T-helper 1 cell treated with Interleukin-12 subunit alpha and Interleukin-12 subunit beta and Interleukin-4 antibody, amounts not matched to agents 30 μg/mL and 1 μg/mL, for 36 hours (primary cell): ENCODE data around the gene SLC8A3.

Experiments used
- H3K27ac Mint-ChIP-seq: one replicate; pipeline ENCODE4 v1.8.0; 2021; ENCODE audit warnings: mild to moderate bottlenecking, mixed read lengths
- H3K27me3 Mint-ChIP-seq: one replicate; pipeline ENCODE4 v1.8.0; 2021; ENCODE audit warnings: low read depth, mixed read lengths
- H3K36me3 Mint-ChIP-seq: one replicate; pipeline ENCODE4 v1.8.0; 2021; ENCODE audit warnings: low read depth, mixed read lengths
- H3K4me1 Mint-ChIP-seq: one replicate; pipeline ENCODE4 v1.8.0; 2021; ENCODE audit warnings: low read depth, mixed read lengths
- H3K4me3 Mint-ChIP-seq: one replicate; pipeline ENCODE4 v1.8.0; 2021; ENCODE audit warnings: mild to moderate bottlenecking, moderate library complexity, mixed read lengths
- H3K9me3 Mint-ChIP-seq: one replicate; pipeline ENCODE4 v1.8.0; 2021; ENCODE audit warnings: mixed read lengths

SLC8A3 gene

DNA sequence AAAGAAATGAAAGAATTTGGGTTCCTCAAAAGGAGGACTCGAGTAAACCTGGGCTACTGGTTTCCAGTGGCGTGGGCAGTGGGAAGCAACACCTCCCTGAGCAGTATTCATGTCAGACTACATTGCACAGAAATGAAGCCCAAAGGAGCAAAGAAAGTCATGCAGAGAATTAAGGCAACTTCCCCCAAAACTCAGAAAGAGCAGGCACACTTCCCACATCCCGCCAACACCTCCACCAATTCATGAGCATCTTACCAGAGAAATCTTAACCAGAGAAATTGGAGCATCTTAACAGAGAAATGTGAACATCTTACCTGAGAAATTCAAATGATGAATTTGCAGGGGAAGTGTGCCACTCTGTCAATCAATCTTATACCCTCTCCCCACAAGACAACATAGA, 36.7 kb downstream of the SLC8A3 start:
- H3K4me1 Mint-ChIP-seq: no peaks in the 10 kb centered on the region
- H3K4me3 Mint-ChIP-seq: no peak overlapping the region
- no peaks in the 10 kb centered on the region for H3K27me3 Mint-ChIP-seq
- H3K36me3 Mint-ChIP-seq: no peaks in the 10 kb centered on the region
- H3K9me3 Mint-ChIP-seq: no peaks in the 10 kb centered on the region
- no peak overlapping the region for H3K27ac Mint-ChIP-seq

DNA sequence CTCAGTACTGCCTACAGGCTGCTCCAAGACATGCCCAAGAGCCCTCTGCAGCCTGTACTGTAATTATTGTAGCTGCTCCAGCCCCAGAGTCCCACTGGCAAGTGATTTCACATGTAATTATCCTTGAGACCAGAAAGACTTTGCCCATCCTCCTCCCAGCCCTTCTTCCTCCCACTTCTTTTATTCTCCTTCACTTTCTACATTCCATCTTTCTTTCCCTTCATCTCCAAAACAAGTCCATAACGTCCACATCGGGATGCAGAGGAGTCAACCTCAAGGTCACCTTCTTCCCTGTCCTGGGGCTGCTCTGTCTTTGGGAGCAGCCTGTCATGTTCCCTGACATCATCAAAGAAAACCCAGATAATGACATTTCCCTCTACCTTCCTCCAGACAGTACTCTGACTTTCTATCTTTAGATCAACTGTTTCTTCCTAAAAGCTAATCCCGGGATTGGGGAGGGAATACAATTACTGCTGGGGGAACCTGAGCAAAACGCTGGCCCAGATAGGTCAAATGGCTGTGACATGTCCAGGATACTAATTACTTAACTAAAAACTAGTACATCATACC, 39.1 kb downstream of the SLC8A3 start:
- Mint-ChIP-seq H3K27me3 (peaks cover 4% of the 10 kb centered on the region), H3K4me3 (no peak overlapping the region), H3K4me1 (no peaks in the 10 kb centered on the region), H3K36me3 (no peaks in the 10 kb centered on the region), H3K27ac (no peak overlapping the region), H3K9me3 (no peaks in the 10 kb centered on the region)

DNA sequence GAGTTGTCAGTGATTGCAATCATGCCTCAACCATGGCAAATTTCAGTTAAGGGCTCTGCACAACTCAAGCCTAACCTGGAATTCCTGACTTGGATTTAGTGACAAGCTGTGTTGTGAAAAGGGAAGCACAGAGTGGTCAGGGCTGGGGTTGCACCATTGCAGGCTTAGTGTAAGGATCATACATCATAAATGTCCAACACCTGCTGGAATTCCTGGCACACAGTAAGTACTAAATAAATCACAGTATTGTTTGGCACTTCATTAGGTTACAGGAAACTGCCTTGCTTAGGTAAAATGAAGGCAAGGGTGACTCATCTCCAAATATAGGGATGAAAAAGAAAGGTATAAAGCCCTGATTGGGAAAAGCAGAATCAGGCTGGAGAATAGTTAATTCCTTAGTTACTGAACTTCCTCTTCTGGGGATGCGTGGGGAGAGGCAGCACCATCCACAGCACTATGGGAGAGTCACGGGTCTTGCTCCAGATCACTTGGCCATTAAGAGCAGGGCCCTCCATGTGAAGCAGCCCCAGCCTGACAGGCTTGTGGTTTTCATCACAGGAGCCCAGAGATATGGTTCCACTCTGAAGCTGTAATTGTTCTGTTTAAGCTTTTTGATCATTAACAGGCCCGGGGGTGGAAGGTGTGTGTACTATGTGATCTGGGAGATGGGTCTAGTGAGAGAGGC, 39.7 kb downstream of the SLC8A3 start:
- no peaks in the 10 kb centered on the region for H3K36me3 Mint-ChIP-seq
- H3K4me1 Mint-ChIP-seq: no peaks in the 10 kb centered on the region
- peaks cover 4% of the 10 kb centered on the region for H3K27me3 Mint-ChIP-seq
- no peaks in the 10 kb centered on the region for H3K9me3 Mint-ChIP-seq
- H3K4me3 Mint-ChIP-seq: no peak overlapping the region
- no peak overlapping the region for H3K27ac Mint-ChIP-seq

DNA sequence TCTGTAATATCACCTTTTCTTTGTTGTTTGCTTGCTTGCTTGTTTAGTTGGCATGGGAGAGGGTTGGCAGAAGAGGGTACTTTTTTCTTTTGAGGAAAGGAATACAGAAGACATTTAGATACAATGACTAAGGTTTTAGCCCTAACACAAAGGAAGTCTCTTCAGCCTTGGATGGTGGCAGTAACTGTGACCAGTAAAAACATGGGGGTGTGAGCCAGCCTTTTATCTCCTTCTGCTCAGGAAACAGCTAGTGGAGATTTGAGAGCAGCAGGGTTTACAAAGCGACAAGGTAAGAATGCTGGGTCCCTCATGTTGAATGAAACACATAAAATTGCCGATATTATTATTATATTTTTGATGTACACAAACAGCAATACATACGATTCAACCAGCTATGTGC, 40.4 kb downstream of the SLC8A3 start:
- Mint-ChIP-seq H3K4me1 (no peaks in the 10 kb centered on the region), H3K36me3 (no peaks in the 10 kb centered on the region), H3K4me3 (no peak overlapping the region), H3K27ac (no peak overlapping the region), H3K27me3 (peaks cover 4% of the 10 kb centered on the region), H3K9me3 (no peaks in the 10 kb centered on the region)

DNA sequence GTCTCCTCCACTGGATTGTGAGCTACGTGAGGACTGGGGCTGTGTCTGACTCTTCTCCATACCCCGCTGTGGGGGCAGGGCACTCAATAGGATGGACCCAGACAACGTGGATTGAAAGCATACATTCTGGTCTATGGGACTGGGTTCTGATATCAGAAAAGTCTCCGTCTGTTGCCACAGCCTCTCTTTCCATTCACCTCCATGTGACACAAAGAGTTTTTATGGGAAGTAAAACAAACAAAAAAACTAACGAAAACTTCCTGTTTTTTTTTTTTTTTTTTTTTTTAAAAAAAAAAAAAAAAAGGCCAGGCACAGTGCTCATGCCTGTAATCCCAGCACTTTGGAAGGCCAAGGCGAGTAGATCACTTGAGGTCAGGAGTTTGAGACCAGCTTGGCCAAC, 44.7 kb downstream of the SLC8A3 start:
- Mint-ChIP-seq H3K4me3 (no peak overlapping the region), H3K9me3 (no peaks in the 10 kb centered on the region), H3K4me1 (no peaks in the 10 kb centered on the region), H3K27ac (no peak overlapping the region), H3K36me3 (no peaks in the 10 kb centered on the region), H3K27me3 (peaks cover 4% of the 10 kb centered on the region)

DNA sequence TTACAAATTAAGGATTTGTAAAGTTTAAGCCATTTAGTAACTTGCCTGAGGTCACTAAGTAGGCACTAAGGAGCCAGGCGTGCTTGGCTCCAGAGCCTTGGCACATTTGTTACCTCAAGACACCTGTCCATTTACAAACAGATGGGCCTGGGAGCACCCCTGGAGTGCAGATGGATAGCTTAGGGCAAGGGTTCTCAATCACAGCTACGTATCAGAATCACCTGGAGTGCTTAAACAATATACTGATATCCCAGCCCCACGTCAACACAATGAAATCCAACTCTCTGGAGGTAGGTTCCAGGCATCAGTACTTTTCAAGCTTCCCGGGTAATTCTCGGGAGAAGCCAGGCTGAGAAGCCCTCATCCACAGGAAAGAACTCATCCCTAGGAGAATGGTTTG, 45.4 kb downstream of the SLC8A3 start:
- no peak overlapping the region for H3K4me3 Mint-ChIP-seq
- H3K9me3 Mint-ChIP-seq: no peaks in the 10 kb centered on the region
- peaks cover 4% of the 10 kb centered on the region for H3K27me3 Mint-ChIP-seq
- no peaks in the 10 kb centered on the region for H3K4me1 Mint-ChIP-seq
- H3K27ac Mint-ChIP-seq: no peak overlapping the region
- no peaks in the 10 kb centered on the region for H3K36me3 Mint-ChIP-seq

DNA sequence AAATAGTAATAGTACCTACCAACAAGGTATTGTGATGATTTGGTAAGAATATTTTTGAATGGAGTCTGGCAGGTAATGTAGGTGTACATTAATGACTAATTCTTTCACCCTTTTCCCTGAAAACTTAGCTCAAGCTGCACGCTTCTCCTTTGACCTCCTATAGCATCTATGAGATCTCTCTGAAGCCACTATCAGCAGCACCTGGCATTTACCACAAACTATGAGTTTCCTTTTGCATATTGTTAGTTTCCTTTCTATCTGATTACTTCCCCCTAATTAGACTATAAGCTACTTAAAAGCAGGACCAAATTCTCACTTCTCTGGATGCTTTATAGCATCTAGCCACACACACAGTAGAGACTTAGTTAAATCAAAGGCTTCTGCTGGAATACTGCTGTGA, 48.1 kb downstream of the SLC8A3 start:
- Mint-ChIP-seq H3K36me3 (no peaks in the 10 kb centered on the region), H3K4me3 (no peak overlapping the region), H3K4me1 (no peaks in the 10 kb centered on the region), H3K27me3 (peaks cover 2% of the 10 kb centered on the region), H3K9me3 (no peaks in the 10 kb centered on the region), H3K27ac (no peak overlapping the region)

DNA sequence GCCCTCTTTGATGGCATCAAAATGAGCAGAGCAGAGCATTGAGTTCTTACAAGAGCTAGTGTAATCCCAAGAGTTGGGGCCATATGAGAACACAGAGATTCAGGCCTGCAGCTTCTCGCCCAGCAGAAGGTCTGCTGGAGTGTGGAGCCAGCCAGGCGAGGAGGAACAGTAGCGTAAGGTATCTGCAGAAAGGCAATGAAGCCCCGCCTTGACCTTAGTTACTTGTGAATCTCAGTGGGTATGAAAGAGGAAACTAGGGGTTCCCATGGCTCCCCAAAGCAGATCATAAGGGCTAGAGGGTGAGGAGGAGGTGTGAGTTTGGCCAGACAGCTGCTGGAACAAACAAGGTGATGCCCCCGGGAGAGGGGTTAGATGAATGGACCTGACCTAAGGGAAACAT, 49.4 kb downstream of the SLC8A3 start:
- no peak overlapping the region for H3K4me3 Mint-ChIP-seq
- no peaks in the 10 kb centered on the region for H3K36me3 Mint-ChIP-seq
- peaks cover 4% of the 10 kb centered on the region for H3K27me3 Mint-ChIP-seq
- no peaks in the 10 kb centered on the region for H3K4me1 Mint-ChIP-seq
- H3K27ac Mint-ChIP-seq: no peak overlapping the region
- no peaks in the 10 kb centered on the region for H3K9me3 Mint-ChIP-seq

DNA sequence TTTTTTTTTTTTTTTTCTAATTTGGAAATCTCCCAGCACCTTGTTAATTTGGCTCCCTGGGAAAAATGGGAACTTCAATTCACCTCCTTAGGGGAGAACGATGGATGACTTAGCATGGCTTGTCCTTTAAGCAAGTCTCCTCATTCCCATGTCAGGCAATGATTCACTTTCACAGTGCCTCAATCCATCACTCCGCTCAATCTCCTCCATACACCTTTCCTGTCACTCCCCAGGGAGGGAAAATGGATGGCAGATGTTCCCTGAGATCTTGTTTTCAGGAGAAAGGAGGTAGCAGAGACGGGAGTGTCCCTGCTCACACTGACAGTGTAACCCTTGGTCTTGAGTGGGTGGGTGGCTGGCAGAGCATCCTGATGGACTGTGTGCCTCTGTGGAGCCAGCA, 51.0 kb downstream of the SLC8A3 start:
- Mint-ChIP-seq H3K4me1 (no peaks in the 10 kb centered on the region), H3K4me3 (no peak overlapping the region), H3K9me3 (no peaks in the 10 kb centered on the region), H3K27ac (no peak overlapping the region), H3K36me3 (no peaks in the 10 kb centered on the region), H3K27me3 (peaks cover 4% of the 10 kb centered on the region)

DNA sequence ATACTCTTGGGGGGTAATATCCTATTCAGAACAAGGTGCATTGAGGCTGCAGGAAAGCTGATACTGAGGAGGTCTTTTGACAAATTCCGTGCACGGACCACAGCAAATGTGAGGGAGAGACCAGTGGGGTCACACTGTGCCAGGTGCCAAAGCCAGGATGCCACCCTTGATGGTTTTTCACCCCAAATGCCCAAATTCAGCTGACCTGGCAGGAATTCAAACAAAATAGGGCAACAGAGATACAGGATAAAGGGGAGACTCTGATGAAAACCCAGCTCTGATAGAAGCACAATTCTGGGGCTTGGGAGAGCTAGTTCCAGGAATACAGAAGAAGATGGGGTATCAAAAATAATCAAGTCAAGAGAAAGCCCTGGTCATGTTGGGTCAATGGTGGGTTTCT, 55.3 kb downstream of the SLC8A3 start:
- Mint-ChIP-seq H3K4me3 (no peak overlapping the region), H3K36me3 (no peaks in the 10 kb centered on the region), H3K4me1 (no peaks in the 10 kb centered on the region), H3K9me3 (no peaks in the 10 kb centered on the region), H3K27ac (no peak overlapping the region), H3K27me3 (peaks cover 11% of the 10 kb centered on the region)

DNA sequence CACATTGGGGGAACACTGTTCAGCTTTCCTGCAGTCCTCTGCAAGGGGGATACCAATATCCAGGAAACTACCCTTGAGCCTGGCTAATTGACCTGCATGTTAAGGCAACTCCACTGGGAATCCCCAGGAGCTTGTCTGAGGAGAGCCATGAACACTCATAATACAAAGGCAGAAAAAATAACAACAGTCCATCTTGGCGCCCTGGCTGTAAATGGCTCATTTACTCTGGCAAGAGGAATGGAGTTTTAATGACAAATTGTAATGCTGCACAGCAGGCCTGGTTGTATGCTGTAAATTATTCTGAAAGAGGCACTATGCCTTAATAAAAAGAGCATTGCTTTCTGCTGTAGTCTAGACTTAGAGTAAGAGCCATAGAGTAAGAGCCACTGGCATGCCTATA, 58.3 kb downstream of the SLC8A3 start:
- Mint-ChIP-seq H3K9me3 (no peaks in the 10 kb centered on the region), H3K27ac (no peak overlapping the region), H3K4me1 (no peaks in the 10 kb centered on the region), H3K36me3 (no peaks in the 10 kb centered on the region), H3K4me3 (no peak overlapping the region), H3K27me3 (peaks cover 9% of the 10 kb centered on the region)

DNA sequence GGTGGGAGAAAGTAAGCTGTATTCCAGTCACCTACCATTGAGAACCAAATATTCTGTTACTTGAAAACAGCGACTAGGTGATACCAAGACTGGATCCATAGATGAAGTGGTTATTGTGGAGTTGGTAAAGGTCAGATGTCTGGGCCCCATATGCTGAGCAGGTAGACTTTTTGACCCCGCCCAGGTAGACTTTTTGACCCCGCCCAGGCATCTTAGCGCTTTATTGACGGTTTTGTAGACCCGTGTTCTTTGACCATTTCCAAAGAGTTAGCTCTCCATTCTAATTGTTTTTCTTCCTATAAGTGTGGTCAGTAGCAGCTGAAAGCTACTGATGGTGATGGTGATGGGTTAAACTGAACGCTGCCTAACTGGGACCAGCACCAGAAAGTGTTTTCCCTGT, 61.6 kb downstream of the SLC8A3 start:
- Mint-ChIP-seq H3K4me3 (no peak overlapping the region), H3K36me3 (no peaks in the 10 kb centered on the region), H3K9me3 (no peaks in the 10 kb centered on the region), H3K27me3 (peaks cover 7% of the 10 kb centered on the region), H3K4me1 (no peaks in the 10 kb centered on the region), H3K27ac (no peak overlapping the region)

DNA sequence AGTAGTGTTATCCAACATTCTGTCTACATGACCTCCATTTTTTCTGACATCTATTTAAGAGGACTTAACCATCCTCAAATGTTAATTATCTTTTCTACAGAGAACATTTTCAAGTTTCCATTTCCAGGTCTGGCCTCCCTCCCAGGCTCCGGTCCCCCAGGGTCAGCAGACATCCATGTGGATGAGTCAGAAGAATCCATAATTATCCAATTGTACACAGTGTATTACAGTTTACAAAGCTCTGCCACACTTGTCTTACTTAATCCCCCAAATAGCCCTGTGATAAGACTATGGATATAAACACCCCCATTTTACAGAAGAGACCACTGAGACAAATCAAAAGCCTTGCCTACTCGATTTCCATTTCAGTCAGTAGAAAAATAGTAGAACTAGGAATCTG, 65.0 kb downstream of the SLC8A3 start:
- Mint-ChIP-seq H3K27ac (no peak overlapping the region), H3K36me3 (no peaks in the 10 kb centered on the region), H3K4me3 (no peak overlapping the region), H3K27me3 (no peaks in the 10 kb centered on the region), H3K4me1 (no peaks in the 10 kb centered on the region), H3K9me3 (no peaks in the 10 kb centered on the region)

DNA sequence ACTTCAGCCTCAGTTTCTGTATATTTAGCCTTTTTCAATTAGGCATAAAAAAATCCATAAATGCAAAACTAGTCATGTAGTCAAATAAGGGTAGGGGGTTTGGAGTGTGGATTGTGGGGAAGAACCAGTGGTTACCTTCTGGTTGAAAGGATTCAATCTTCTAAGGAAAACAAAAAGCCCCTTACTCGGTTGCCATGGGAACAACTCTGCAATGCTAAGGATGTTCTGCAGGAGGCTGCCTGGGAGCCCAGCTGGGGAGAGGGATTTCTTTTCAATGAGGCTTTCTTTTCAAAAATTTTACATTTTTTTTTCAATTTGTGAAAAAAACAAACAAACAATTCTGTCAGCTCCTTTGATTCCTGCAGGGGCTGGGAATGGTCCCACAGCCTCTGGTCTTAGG, 67.2 kb downstream of the SLC8A3 start:
- no peak overlapping the region for H3K4me3 Mint-ChIP-seq
- H3K4me1 Mint-ChIP-seq: no peaks in the 10 kb centered on the region
- no peak overlapping the region for H3K27ac Mint-ChIP-seq
- no peaks in the 10 kb centered on the region for H3K9me3 Mint-ChIP-seq
- H3K27me3 Mint-ChIP-seq: no peaks in the 10 kb centered on the region
- no peaks in the 10 kb centered on the region for H3K36me3 Mint-ChIP-seq

DNA sequence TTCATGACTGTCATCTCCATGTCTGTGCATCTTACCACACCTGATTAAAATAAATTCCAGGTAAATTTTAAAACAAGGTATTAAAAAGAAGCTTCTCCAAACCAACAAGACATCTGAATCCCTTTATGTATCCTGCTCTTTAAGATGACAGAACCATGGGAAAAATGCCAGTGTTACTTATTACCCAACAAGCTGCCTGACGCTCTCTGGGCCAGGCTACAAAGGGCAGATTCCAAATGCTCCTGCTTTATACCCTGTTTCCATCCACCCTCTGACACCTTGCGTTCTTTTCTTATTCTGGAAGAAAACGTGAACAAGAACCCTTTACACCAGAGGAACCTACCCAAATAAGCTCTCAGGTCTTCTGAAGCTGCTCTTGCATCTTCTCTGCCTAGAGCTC, 70.7 kb downstream of the SLC8A3 start:
- Mint-ChIP-seq H3K9me3 (no peaks in the 10 kb centered on the region), H3K4me1 (no peaks in the 10 kb centered on the region), H3K27ac (no peak overlapping the region), H3K27me3 (no peaks in the 10 kb centered on the region), H3K36me3 (no peaks in the 10 kb centered on the region), H3K4me3 (no peak overlapping the region)

DNA sequence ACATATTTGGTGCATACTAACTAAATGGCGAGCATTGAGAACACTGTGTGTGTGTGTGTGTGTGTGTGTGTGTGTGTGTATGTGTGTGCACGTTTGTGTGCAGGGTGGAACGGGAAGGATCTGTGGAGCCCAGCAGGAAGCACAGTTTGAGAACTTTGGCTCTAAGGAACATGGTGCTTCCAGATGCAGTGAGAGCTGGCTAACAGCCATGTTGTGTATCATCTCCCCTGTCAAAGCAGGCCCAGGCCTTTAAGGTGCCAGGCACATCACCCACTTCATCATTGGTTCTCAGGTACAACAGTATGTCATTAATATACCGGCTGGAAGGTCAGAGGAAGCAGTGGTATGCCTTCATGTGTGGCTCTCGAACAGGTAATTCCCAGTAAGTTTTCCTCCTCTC, 72.5 kb downstream of the SLC8A3 start:
- Mint-ChIP-seq H3K27me3 (no peaks in the 10 kb centered on the region), H3K4me3 (no peak overlapping the region), H3K27ac (no peak overlapping the region), H3K9me3 (no peaks in the 10 kb centered on the region), H3K4me1 (no peaks in the 10 kb centered on the region), H3K36me3 (no peaks in the 10 kb centered on the region)
